Choroid plexus epithelial cell (primary cell): Measurements from ENCODE around the gene DLX6.

Source experiments
- DNase-seq: peaks from one replicate; pipeline ENCODE4 v3.0.0-alpha.2; 2010; ENCODE audit warnings: low read depth
- H3K4me3 ChIP-seq: 2 replicates; pipeline ENCODE4 v1.5.1; 2011; ENCODE audit warnings: low read depth, mild to moderate bottlenecking, control low read depth, low read length, moderate library complexity
- CTCF ChIP-seq: conservative IDR thresholded peaks from 2 replicates; pipeline ENCODE4 v1.5.1; 2011; ENCODE audit warnings: low read depth, mild to moderate bottlenecking, control low read depth, inconsistent platforms, low read length, moderate library complexity

DLX6 gene

GRCh38 chr7:96977445-96977844 is 27.9 kb upstream of the DLX6 start:
- TF ChIP-seq CTCF: no peak
- DNase-seq: no peak
- H3K4me3 ChIP-seq: no peak overlapping the region

- no peak for DNase-seq
These were observed 25.6 kb upstream of the DLX6 start for GRCh38 chr7:96979551-96980276.

GRCh38 chr7:96982586-96982985 is 22.8 kb upstream of the DLX6 start:
- DNase-seq: no peak
- no peak for TF ChIP-seq CTCF
- H3K4me3 ChIP-seq: no peak overlapping the region

More at GRCh38 chr7:96979551-96980276, 25.6 kb upstream of the DLX6 start:
- no peak for TF ChIP-seq CTCF
- H3K4me3 ChIP-seq: no peak overlapping the region

GRCh38 chr7:96985992-96986391 is 19.4 kb upstream of the DLX6 start:
- DNase-seq: no peak
- no peak for TF ChIP-seq CTCF
- no peak overlapping the region for H3K4me3 ChIP-seq

- H3K4me3 ChIP-seq: no peak overlapping the region
- TF ChIP-seq CTCF: no peak
- no peak for DNase-seq
These were observed 18.5 kb upstream of the DLX6 start for GRCh38 chr7:96986901-96987300.

- TF ChIP-seq CTCF: no peak
- no peak for DNase-seq
- H3K4me3 ChIP-seq: no peak overlapping the region
These were observed 17.6 kb upstream of the DLX6 start for GRCh38 chr7:96987719-96988118.

GRCh38 chr7:96989241-96989858 is 16.0 kb upstream of the DLX6 start:
- no peak for TF ChIP-seq CTCF
- no peak for DNase-seq
- H3K4me3 ChIP-seq: no peak overlapping the region
